K562 (cell line): ENCODE measurements around the gene C11orf65. TPM values are rescaled to one million over a fixed set of nuclear protein-coding genes. Genes with fewer than 3 reads are reported as not detected.

Experiments used
- ARID2 ChIP-seq: fragments of 450-650 bp; IDR thresholded peaks from 2 replicates; pipeline ENCODE4 v1.6.1; 2017; ENCODE audit warnings: antibody characterized with exemption, mild to moderate bottlenecking
- CXXC5 ChIP-seq: fragments of 250-450 bp; sonication (Bioruptor Pico); IDR thresholded peaks from 2 replicates; pipeline ENCODE4 v1.8.0; 2022; ENCODE audit warnings: inconsistent platforms, mild to moderate bottlenecking, moderate library complexity
- ETV1 ChIP-seq: fragments of 450-650 bp; conservative IDR thresholded peaks from 2 replicates; pipeline ENCODE4 v1.6.1; 2016; ENCODE audit warnings: missing genetic modification characterization, control low read depth, low read depth, missing compliant biosample characterization
- HDGF ChIP-seq: fragments of 450-650 bp; IDR thresholded peaks from 2 replicates; pipeline ENCODE4 v1.6.1; 2016
- HES1 ChIP-seq: fragments of 450-650 bp; IDR thresholded peaks from 2 replicates; pipeline ENCODE4 v1.6.1; 2016; ENCODE audit warnings: low read depth, mild to moderate bottlenecking, moderate library complexity
- HMG20A ChIP-seq: fragments of 450-650 bp; formaldehyde crosslinking; conservative IDR thresholded peaks from 2 replicates; pipeline ENCODE4 v1.4.0; 2020; ENCODE audit warnings: mild to moderate bottlenecking, mixed read lengths
- HOXB6 ChIP-seq: fragments of 250-450 bp; sonication (Bioruptor Pico); IDR thresholded peaks from 2 replicates; pipeline ENCODE4 v1.5.1; 2022; ENCODE audit warnings: mild to moderate bottlenecking, borderline replicate concordance
- IRF1 ChIP-seq: sonication (generic); formaldehyde crosslinking; IDR thresholded peaks from 2 replicates; pipeline ENCODE4 v1.8.0; 2022; ENCODE audit warnings: missing genetic modification reagents, mild to moderate bottlenecking, borderline replicate concordance
- NR4A1 ChIP-seq, 2 experiments: fragments of 250-450 bp in 1 of 2; fragments of 450-650 bp in 1 of 2; sonication (Bioruptor Pico) in 1 of 2; IDR thresholded peaks; 2 replicates each; pipeline versions ENCODE4 v1.4.0 to v1.6.1; 2016 to 2020; ENCODE audit warnings: mild to moderate bottlenecking in 2 of 2, missing compliant biosample characterization in 1 of 2, missing genetic modification characterization in 1 of 2, moderate library complexity in 1 of 2
- RBBP5 ChIP-seq: fragments of 200-600 bp; sonication (generic); IDR thresholded peaks from 2 replicates; pipeline ENCODE4 v1.6.1; 2012; ENCODE audit warnings: borderline replicate concordance, mild to moderate bottlenecking, low read length, control low read depth, inconsistent platforms; ENCODE audit not compliant: insufficient read depth, poor library complexity, severe bottlenecking
- RFX7 ChIP-seq: fragments of 250-450 bp; sonication (Bioruptor Pico); IDR thresholded peaks from 2 replicates; pipeline ENCODE4 v1.5.1; 2021; ENCODE audit warnings: mild to moderate bottlenecking
- SETDB1 ChIP-seq: IDR thresholded peaks from one replicate; pipeline ENCODE4 v1.6.1; 2012; ENCODE audit warnings: low read length, control low read depth, inconsistent platforms
- ZNF280B ChIP-seq: fragments of 250-450 bp; sonication (Bioruptor Pico); IDR thresholded peaks from 2 replicates; pipeline ENCODE4 v1.5.1; 2021; ENCODE audit warnings: mild to moderate bottlenecking
- ZZZ3 ChIP-seq: fragments of 450-650 bp; IDR thresholded peaks from 2 replicates; pipeline ENCODE4 v1.6.1; 2016; ENCODE audit warnings: antibody characterized with exemption, mild to moderate bottlenecking, moderate library complexity
- polyA plus RNA-seq, 8 experiments: library from polyadenylated mRNA; depleted of rRNA in 4 of 8; stranded (reverse) in 5 of 8; unstranded in 3 of 8; fragments of >200 nt; fragmentation: Nextera tagmentation in 2 of 8; fragmentation: Illumina TruSeq in 1 of 8; extraction: Ambion mirVana in 2 of 8; extraction: Trizol in 1 of 8; gene quantifications; 2 replicates each; pipeline versions ENCODE4 v1.2.1 to v1.2.3, GENCODE V29; 2011 to 2014; ENCODE audit warnings: inconsistent platforms in 1 of 8, missing spikeins in 1 of 8
- total RNA-seq, 7 experiments: library from RNA; depleted of rRNA in 6 of 7; stranded (reverse); fragments of >200 nt in 6 of 7; fragmentation: Illumina TruSeq in 2 of 7; extraction: Trizol in 2 of 7; gene quantifications; 2 replicates each; pipeline versions ENCODE4 v1.2.1 to v1.2.3, GENCODE V29; 2011 to 2021; ENCODE audit warnings: low replicate concordance in 1 of 7
- TF ChIP-seq, protein P1 (sequence below), 2 experiments: fragments of 450-650 bp; formaldehyde crosslinking in 1 of 2; IDR thresholded peaks; 2 replicates each; pipeline versions ENCODE4 v1.4.0 to v1.6.1; 2014 to 2020; ENCODE audit warnings: mild to moderate bottlenecking in 2 of 2, borderline replicate concordance in 1 of 2, low read depth in 1 of 2

C11orf65 gene
- total and polyA plus RNA-seq, 9 of the 15 experiments (the other 6 are each of a cell fraction or from before 2014, with no cell fraction given): 1.0 to 2.1 (median 1.2) TPM

- TF ChIP-seq ZNF280B (CRISPR knock-in tag): no peak
- TF ChIP-seq, protein P1, sequence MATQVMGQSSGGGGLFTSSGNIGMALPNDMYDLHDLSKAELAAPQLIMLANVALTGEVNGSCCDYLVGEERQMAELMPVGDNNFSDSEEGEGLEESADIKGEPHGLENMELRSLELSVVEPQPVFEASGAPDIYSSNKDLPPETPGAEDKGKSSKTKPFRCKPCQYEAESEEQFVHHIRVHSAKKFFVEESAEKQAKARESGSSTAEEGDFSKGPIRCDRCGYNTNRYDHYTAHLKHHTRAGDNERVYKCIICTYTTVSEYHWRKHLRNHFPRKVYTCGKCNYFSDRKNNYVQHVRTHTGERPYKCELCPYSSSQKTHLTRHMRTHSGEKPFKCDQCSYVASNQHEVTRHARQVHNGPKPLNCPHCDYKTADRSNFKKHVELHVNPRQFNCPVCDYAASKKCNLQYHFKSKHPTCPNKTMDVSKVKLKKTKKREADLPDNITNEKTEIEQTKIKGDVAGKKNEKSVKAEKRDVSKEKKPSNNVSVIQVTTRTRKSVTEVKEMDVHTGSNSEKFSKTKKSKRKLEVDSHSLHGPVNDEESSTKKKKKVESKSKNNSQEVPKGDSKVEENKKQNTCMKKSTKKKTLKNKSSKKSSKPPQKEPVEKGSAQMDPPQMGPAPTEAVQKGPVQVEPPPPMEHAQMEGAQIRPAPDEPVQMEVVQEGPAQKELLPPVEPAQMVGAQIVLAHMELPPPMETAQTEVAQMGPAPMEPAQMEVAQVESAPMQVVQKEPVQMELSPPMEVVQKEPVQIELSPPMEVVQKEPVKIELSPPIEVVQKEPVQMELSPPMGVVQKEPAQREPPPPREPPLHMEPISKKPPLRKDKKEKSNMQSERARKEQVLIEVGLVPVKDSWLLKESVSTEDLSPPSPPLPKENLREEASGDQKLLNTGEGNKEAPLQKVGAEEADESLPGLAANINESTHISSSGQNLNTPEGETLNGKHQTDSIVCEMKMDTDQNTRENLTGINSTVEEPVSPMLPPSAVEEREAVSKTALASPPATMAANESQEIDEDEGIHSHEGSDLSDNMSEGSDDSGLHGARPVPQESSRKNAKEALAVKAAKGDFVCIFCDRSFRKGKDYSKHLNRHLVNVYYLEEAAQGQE (IDR thresholded peaks at IDR 0.05; ENCODE audit: borderline replicate concordance): no peak; the same call in 1 of the 2 replicates
- TF ChIP-seq, protein P1 (CRISPR knock-in tag; IDR thresholded peaks at IDR 0.05; ENCODE audit: low read depth): no peak
- no peak for TF ChIP-seq SETDB1
- no peak for TF ChIP-seq HMG20A
- TF ChIP-seq NR4A1 (CRISPR knock-in tag; IDR thresholded peaks at IDR 0.05): no peak
- no peak for TF ChIP-seq NR4A1 (tag; IDR thresholded peaks at IDR 0.05)
- TF ChIP-seq ETV1 (tag): no peak
- TF ChIP-seq RBBP5: peak; percentile 62
- peak; percentile 65 for TF ChIP-seq CXXC5 (CRISPR knock-in tag)
- TF ChIP-seq HES1: 0 out of 2 replicates have a peak, but pooled peaks have one; percentile 43
- no peak for TF ChIP-seq IRF1 (CRISPR knock-in tag)
- TF ChIP-seq RFX7: no peak
- TF ChIP-seq ZZZ3: no peak
- no peak for TF ChIP-seq HOXB6 (CRISPR knock-in tag)
- no peak for TF ChIP-seq ARID2
- no peak for TF ChIP-seq HDGF
These were observed 30.2 kb upstream of the C11orf65 start (continued) for GRCh38 chr11:108497317-108498045.
